ENCODE data around the gene TNS2. TPM values are rescaled to one million over a fixed set of nuclear protein-coding genes. Genes with fewer than 3 reads are reported as not detected.

TNS2 gene
- total and polyA plus RNA-seq, 2 donors (not counting 1 experiment from before 2014, with no cell fraction given), result 0.60 to 1.3 TPM

GRCh38 chr12:53062011-53062961 is 12.4 kb downstream of the TNS2 start:
- DNase-seq (no peak), ATAC-seq (ENCODE audit: low read depth) (no peak)
- Histone ChIP-seq H2AFZ (ENCODE audit: insufficient read depth, low read depth, low read length, poor library complexity, severe bottlenecking) (no peak overlapping the region), H3K9ac (ENCODE audit: low read length) (no peak overlapping the region), H3K4me3 (ENCODE audit: control extremely low read depth in 1 of 5, extremely low read depth in 1 of 5, insufficient read depth in 1 of 5, low read depth in 2 of 5, low read length in 4 of 5) (no peak overlapping the region), H3K36me3 (replicated peaks in 1 of 2; ENCODE audit: control extremely low read depth in 1 of 2, control insufficient read depth in 1 of 2, extremely low read depth in 1 of 2, insufficient read depth in 2 of 2, low read length in 1 of 2) (peaks cover 0 to 28% of the 10 kb centered on the region in 2 experiments), H3K79me2 (ENCODE audit: control insufficient read depth, insufficient read depth, low read length) (no peaks in the 10 kb centered on the region), H4K20me1 (ENCODE audit: control insufficient read depth, insufficient read depth, low read length, poor library complexity, severe bottlenecking) (peaks cover 20% of the 10 kb centered on the region), H3K9me3 (ENCODE audit: control extremely low read depth in 1 of 3, control insufficient read depth in 2 of 3, insufficient read depth in 1 of 3, low read length in 2 of 3) (peaks cover 0 to 3% (median 0%) of the 10 kb centered on the region in 3 donors), H3K27me3 (replicated peaks in 1 of 4; ENCODE audit: control extremely low read depth in 1 of 4, control insufficient read depth in 3 of 4, insufficient read depth in 4 of 4, low read length in 3 of 4) (peaks cover 0 to 10% (median 0%) of the 10 kb centered on the region in 4 experiments), H3K4me1 (ENCODE audit: control insufficient read depth in 2 of 2, insufficient read depth in 2 of 2, low read length in 2 of 2) (no peaks in the 10 kb centered on the region), H3K4me2 (replicated peaks; ENCODE audit: low read depth, low read length, poor library complexity, severe bottlenecking) (no peak overlapping the region), H3K27ac (ENCODE audit: low read length in 2 of 2) (no peak overlapping the region)
- TF ChIP-seq CTCF (IDR thresholded peaks at IDR 0.05), result no peak
- Mint-ChIP-seq H3K4me1 (peaks cover 4% of the 10 kb centered on the region), H3K27me3 (no peaks in the 10 kb centered on the region), H3K9me3 (ENCODE audit: insufficient read depth) (no peaks in the 10 kb centered on the region), H3K27ac (no peak overlapping the region), H3K4me3 (no peak overlapping the region)
- intact Hi-C loops (cut with micrococcal nuclease), result no loop called here
- 83% methylated on average over 15 of the region's 20 CpGs for WGBS (ENCODE audit: insufficient coverage)
- ChIA-PET POLR2A (interaction anchor here (0.6 kb wide), 1 partner anchor 22 kb away, joined by 3 read pairs; no protein-coding TSS in a partner anchor), CTCF (interaction anchor here (0.6 to 14.1 kb wide), 5 partner anchors 7 to 58 kb away, joined by 3 to 344 read pairs (median 59); partner anchors contain the start of genes IGFBP6, SOAT2 and SPRYD3)
